ENCODE measurements around the gene NRXN2.
A peak's percentile ranks its signal among the peaks of the same experiment; 100 is the strongest.

NRXN2 gene

DNA sequence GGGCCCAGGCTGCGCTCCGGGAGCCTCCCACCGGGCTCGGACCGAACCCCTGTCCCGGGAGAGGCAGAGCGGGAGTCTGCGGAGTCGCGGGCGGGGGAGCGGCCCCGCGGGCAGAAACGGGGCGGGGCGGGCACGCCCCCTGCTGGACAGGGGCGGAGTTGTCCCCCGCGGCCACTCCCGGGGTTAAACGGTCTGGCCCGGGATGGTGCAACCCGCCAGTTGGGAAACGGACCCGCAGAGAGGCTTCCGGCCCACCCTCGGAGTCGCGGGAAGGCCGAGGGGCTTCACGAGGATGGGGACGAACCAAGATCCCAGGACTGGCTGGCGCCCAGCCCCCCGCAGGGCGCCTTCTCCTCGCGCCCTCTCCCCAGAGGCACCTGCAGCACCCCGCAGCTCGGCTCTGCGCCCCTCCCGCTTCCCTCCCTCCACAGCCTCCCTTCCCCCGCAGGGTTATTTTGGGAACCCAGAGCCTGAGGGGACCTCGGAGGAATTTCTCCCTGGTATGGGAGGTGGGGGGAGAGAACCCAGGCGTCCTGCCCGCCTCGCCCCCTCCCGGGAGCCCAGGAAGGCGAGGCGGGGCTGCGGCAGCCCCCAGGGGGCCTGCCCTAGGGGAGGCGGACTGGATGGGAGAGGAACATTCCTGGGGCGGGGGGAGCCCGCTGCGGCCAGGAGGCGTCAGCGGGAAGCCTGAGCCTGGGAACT, 20.0 kb upstream of the NRXN2 start:
- peak; percentile 76 for DNase-seq

DNA sequence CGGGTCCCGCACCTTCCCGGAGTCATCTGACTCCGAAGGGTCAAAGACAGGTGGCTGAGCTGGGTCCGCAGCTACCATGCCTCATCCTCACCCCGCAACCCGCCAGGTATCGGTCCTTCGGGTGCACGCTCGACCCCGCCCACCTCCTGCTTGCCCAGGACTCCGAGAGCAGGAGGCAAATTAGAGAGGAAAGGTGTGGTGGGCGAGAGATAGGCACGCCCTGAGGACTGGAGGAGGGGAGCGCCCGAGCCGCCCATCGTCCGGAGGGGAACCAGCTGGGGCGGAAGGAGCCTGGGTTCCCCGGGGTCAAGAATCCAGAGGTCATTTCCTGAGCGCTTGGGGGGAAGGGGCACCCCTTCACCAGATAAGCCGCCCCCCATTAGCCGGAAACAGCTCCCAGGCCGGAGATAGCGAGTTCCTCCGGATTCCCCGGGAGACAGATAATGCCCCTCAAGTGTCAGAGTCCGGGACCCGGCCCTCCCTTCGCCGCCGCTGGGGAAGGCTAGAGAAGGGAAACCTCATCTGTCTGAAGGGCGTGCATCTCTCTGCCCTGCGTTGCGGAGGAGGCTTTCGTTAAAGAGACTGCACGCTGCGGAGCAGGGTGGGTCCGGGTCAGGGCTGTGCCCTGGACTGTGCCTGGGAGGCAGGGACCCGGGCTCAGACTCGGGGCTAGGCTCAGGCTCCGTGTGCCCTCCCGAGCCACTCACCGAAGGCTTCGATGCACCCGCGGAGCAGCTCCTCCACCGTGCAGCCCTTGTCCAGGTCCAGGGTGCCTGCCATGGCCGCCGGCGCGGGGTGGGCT, 19.3 kb upstream of the NRXN2 start:
- DNase-seq: no peak

DNA sequence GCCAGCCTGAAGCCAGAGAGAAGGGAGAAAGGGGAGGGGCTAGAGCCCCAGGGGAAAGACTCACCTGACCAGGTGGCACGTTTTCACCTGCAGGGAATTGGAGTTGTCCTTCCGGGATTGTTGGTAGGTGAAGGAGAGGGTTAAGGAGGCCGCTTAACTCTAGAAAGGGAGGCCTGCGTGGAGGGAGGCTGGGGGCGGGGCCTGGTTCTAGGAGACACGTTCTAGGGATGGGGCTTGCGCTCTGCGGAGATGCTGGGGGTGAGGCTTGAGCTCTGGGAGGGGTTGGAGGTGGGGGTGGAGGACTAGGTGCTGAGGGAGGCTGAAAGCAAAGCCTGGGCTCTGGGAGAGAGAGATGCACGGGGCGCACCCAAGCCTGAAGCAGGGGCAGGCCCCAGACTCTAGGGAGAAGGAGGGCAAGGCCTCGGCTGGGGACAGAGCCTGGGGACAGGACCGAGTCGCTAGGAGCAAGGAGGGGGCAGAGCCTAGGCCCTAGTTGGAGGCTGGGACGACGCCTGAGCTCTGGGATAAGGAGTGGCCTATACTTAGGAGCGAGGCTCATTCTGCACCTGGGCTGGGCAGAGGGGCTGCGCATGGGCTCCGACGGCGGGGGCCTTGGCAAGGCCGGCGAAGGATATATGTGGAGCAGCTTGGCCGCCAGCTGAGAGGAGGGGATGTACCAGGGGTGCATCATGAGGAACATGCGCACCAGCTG, 18.5 kb upstream of the NRXN2 start:
- no peak for DNase-seq

DNA sequence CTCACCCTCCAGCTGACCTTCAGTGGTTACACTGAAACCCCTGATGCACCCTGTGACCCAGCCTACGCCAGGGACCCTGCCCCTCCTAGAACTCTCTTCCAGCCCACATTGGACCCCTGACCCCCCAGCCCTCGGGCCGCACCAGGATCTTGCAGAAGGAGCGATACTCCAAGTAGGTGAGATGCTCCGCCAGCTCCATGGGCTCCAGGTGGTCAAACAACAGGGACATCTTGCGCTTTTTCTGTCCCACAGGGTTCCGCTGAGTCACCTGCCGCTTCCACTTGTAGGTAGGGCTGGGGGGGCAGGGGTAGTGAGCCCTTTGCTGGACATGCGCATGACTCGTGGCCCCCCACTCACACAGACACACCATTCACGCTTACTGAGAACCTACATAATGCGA, 16.9 kb upstream of the NRXN2 start:
- no peak for DNase-seq

DNA sequence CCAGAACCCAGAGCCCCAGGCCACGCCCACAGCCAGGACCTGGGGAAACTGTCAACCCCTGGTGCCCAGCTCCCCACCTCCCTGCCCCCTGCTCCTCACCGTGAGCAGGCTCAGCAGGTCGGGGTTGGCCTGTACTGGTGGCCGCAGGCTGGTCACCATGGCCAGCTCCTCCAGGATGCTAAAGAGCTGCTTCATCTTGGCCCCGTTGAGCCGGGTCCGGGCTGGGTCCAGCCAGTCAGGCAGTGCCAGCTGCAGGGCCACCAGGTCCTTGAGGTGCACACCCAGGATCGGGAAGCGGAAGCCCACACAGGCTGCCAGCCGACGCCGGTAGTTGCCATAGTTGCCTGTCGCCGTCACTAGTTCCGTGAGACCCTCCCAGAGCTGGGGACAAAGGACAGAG, 13.7 kb upstream of the NRXN2 start:
- no peak for DNase-seq

DNA sequence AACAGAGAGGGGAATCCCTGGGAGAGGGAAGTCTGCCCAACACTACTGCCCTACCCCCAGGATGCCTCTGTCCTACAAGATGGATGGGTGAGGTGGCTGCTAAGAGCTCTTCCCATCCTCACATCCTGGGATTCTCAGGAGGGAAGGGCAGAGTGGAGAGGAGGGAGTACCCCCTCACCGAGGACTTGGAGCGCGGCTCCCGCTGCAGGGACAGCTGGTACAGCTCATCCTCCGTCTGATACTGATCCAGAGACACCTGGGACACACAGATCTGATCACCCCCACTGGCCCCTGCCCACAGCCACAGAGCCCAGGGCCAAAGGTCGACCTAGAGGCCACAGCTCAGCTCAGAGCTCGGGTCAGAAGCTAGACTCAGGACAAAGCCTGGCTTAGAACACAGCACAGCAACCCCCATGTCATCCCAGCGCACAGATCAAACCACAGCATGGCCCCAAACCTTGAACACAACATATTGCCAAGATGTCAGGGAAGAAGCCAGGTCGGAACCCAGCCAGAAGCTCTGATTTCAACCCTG, 12.8 kb upstream of the NRXN2 start:
- DNase-seq: no peak

DNA sequence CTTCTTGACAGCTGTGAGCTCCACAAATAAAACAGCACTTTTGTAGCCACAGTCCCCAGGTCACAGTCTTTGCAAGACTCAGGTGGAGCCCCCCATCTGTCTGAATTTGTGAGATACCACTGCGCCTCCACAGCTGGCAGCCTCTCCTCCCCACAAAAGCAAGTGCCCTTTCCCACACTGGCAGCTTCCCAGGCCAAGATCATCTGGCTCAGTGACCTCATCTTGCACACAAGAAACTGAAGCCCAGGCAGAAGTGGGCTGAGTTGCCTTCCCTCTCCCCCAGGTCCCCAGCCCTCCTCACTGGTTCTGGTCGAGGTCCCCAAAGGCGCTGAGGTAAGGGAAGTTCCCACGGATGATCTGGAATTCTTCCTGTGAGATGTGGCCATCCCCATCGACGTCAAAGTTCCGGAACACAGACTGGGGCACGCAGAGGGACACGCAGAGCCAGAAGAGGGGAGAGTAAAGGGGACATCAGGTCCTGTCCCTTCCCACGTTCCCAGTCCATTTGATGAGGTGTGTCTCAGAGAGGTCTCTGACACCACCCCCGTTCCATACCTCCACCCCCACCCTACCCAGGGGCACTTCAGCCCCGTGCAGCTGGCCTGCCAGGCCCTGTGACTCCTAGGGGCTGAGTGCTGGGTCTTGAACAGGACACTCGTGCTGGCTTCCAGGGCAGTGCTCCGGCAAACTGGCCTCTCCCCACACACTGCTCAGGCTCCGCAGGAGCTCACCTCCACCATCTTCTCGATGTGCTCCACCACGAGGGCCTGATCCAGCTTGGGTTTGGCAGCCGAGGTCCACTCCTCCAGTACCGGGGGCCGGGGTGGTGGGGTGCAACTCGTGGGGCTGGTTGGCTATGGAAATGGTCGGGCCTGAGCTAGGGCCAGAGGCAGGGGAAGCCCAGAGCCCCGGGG, 12.1 kb upstream of the NRXN2 start:
- no peak for DNase-seq

DNA sequence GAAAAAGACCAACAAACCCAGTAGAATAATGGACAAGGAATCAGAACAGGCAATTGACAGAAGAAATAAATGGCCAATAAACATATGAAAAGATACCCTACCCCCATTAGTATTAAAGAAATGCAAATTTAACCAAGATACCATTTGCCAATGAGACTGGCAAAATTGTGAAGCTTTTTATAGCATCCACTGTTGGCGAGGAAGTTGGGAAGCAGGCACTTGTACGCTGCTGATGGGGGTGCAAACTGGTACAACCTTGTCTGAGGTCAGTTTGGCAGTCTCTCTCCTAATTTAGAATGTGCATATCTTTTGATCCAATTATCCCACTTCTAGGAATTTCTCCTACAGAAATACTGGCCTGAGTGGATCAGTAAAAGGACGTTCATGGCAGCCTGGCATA, 8.6 kb upstream of the NRXN2 start:
- no peak for DNase-seq

DNA sequence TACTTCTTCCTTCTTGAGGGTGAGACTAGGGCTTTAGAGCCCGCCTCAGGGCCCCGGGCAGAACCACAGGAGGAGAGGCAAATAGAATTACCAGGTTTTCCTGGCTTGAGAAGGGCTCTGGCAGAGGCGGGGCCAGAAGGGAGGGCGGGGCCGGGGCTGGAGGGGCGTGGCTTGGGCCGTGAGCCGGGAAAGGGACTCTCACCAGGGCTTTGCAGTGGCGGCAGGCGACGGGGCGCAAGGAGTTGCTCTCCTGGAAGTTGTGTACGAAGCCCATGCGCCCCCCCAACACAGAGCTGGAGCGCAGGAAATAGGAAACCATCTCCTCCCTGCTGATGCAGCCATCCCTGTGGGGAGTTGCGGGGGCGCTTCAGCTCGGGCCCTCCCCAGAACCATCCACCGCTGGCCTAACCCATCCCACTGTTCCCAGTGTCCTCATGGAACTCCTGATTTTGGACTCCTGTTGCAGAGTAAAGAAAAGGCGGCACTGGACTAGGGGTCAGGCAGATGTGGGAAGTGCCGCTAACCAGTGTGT, 6.9 kb upstream of the NRXN2 start:
- peak; percentile 93 for DNase-seq

DNA sequence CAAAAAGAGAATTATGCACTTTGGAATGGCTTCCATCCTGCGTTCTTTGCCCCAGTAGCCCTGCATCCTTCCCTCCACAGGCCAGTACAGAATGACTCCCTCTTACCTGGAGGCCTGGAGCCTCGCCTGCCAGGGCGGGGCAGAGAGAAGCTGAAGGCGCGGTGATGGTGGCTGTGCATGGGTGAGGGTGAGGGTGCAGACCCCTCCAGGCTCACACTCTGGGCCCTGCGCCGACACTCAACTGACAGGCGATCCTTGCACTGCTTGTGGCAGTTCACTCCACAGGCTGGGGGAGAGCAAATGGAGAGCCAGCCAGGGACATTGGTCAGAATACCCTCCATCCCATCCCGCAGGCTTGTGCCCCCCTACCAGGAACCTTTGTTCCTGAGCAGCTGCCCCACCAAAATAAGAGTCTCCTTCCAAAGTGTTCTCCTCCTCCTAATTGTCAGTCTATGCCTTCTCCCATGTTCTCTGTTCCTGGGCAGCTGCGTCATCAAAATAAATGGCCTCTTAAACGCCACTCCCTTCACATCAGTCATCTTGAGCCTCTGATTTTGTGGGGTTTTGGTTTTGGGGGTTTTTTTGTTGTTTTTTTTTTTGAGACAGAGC, 5.9 kb upstream of the NRXN2 start:
- DNase-seq: peak; percentile 35

DNA sequence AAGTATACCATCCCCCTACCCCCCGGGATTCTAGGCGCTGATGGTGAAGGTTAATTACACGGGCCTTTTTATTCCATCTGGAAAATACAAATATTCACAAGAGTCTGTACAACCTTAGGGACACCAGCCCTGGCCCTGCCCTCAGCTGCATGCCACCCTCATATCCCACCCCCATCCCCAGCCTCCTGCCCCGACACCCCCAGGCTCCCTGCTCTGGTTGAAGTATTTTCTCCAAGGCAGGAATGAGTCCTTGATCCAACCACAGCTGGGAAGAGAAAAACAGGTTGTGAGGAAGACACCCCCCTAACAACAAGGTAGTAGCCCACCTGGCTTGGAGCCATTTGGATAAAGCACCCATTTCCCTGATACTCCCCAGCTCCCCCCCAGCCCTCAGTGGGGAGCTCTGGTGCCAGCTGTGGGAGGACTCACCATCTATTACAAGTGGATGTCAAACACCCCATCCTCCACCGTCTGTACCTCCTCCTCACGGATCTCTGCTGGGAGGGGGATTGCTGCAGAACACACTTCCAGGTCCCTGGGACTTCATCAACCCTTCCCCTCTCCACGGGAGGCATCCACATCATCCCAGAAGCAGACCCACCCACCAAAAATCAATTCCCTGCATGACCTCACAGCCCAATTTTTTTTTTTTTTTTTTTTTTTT, 4.0 kb upstream of the NRXN2 start:
- peak; percentile 28 for DNase-seq

DNA sequence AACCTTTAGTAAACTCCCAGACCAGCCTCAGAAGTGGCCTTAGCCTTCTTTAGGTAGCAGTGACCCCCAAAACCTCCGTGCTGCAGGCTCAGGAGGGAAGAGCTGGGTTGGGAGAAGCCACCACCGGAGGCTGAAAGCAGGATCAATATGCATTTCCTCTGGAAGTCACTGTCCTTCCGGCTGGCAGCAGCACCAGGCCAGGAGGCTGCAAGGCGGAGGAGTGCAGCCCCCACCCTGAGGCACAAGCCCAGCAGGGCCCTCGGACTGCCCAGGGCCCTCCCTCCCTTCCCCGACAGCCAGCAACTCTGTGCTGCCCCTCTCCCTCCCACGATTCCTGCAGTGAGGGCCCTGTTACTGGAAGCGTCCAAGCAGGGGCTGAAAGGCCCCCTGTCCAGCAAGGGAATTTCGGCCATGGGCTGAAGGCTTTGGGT, 3.2 kb upstream of the NRXN2 start:
- DNase-seq: peak; percentile 66

DNA sequence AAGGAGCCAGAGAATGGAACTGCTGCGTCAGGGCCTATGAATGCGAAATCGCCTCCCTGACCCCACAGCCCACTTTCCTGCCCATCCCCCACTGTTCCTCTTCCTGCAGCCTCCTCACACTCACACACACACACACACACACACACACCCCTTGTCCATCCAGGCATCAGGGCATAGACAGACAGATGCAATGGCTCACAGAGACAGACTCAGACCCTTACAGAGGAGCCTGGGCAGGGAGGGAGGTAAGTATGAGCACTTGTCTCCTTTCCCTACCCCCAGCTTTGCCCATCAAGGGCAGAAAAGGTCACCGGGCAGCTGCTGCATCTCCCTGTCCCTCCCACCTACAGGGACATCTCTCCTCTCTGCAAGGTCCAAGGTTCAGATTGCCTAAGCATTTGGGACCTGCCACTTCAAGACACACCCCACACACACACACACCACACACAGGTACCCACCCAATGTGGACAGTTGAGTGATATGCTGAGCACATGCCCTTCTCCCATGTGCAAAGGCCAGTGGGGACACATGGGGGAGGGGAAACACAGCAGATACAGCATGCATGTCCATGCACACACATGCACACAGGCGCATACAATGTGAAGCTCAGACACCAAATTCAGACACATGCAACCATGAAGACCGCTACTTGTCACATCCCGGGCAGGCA, 2.0 kb upstream of the NRXN2 start:
- DNase-seq: peak; percentile 45

DNA sequence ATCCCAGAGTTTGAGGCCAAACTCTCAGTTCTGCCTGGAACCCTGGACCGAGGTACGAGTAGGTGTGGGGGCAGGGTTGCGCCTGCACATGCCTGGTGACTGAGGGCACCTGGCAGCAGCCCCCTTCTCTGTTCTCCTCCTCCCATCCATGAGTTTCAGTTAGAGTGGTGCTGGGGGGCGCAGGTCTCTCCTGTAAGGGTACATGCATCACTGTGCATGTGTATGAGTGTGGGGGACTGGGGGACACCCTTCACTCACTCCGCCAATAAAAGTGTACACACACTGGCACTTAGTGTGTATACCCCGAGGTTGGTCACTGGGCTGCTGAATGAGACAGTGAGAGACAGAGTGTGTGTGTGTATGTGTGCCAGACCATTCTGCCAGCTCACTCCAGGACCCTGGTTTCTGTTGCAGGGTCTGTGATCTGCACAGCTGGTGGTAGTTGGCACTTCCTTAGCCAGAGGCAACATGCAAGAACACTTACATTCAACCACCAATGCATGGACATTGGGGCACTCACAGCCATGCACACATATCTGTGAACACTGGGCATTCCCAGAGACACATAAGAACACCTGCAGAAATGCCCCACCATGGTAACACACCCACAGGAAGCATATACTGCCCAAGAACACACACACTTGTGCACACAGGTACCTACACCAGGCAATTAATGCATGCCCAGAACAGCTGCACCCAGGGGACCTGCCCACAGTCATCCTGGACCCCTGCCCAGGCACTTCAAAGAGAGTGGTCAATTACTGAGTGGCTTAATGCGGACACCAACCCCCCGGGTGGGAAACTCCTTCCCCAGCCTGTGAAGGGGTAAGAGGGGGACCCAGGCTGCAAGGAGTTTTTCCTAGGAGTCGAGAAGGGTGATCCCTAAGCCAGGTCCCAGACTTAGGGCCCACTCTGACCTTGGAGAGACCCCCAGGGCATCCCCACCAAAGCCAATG, 1.2 kb upstream of the NRXN2 start:
- DNase-seq: peak; percentile 42

DNA sequence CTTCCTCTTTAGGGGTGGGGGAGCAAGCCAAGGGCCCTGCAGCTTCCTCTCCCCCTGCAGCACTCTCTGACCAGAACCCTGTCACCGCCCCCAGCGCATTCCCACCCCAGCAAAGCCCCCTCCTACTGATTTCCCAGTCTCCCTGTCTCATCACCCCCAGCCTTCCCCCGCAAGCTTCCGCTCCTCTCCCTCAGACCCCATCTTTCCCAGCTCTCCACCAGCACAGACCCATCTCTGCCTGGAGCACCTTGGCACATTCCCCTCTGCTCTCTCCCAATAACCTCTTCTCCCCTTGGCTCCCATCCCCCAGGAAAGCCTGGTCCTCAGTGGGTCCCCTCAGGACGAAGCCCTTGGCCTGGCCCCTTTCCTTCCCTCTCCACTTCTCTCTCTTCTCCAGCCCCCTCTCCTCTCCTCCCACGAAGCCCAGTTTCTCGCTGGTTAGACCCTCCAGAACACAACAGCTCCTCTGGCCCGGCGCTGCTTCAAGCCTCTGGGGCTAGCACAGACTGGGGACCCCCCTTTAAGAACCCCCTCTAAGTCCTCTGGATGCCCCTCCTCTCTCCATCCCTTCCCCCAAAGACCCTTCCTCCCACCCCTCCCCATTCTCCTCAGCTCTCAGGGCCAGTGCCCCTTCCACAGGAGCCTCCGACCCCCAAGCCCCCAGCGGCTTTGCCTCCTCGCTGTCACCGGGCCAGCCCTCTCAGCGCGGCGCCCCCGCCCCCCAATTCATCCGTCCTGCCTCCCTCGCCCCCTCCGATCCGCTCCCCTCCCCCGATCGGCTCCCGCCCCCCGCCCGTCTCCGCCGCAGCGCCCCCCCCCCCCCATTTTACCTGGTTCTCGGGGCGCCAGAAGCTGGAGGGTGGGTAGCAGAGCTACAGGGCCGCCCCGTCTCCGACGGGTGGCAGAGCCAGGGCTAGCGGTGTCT, 594 bp downstream of the NRXN2 start:
- DNase-seq: no peak

DNA sequence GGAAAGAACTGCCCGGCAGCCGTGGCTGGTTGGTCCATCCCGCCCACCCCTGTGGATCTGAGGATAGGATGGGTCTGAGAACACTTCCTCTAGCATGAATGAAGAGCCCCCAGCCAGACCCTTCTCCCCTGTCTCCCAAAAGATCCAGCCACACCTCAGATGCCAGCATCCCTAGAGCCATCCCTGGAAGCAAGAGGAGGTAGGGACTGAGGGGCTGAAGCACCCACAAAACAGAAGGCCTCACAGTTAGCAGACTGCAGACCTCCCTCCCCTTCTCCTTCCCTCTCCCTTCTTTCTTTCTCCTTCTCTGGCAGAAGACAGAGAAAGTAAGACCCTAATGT, 1.7 kb downstream of the NRXN2 start:
- no peak for DNase-seq

DNA sequence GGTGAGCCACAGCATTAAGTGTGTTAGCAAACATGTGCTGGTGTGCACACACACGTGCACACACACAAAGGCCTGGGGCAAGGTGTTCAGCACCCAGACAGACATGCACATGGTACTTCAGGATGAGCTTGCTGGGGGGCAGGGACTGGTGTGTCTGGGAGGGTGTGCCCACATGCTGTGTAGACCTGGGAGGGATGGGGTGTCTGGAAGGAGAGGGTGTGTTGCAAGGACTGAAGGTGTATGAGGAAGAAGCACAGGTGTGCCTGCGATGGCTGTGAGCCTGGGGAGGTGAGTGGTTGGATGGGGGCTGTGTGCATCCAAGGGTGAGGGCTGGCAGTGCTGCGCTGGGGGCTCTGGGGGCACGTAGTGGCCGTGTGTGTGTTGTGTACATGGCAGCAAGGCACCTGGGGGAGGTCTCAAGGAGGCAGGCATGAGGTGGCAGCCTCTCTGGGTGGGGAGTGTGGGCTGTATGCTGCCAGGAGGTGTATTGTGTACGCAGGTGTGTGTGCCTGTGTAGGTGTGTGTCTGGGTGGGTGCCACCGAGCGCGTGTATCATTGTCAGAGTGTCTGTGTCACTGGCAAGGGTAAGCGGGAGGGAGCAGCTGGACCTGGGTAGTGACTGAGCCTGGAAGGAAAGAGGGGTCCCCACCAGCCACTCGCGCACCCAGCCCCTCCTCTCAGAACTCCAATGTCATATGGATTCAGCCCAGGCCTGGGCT, 2.2 kb downstream of the NRXN2 start:
- peak; percentile 44 for DNase-seq

DNA sequence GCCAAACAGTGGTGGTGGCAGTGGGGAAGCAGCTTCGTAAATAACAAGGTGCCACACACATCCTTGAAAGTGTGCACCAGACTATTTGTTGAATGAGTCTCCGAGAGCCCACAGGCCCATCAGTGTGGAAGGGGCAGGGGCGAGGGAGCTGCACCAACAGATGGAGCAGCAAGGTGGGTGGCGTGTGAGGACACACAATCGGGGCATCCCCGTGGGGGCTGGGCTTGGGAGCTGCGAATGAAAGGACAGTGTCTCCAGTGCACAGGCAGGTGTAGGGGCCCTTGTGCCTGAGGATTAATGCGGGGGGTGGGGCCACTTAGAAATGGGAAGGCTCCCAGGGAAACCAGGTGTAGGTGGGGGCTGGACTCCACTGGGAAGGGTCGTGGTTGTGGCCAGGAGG, 2.8 kb downstream of the NRXN2 start:
- DNase-seq: peak; percentile 42
